Measurements from ENCODE around the gene DRAP1.
A peak's percentile ranks its signal among the peaks of the same experiment; 100 is the strongest.

Gene DRAP1

GRCh38 chr11:65900125-65900898, 18.9 kb upstream of the DRAP1 start, which contains the start of gene FOSL1:
Gene FOSL1, minus strand, starts transcription at chr11:65900388. Its CDS starts 49 bp downstream, at chr11:65900339.
- peak; percentile 97 to 98 for DNase-seq (ENCODE audit: low read depth in 2 of 2)
- no peak for TF ChIP-seq CTCF (IDR thresholded peaks at IDR 0.05; ENCODE audit: low read depth, low read length)
- H3K4me3 ChIP-seq (replicated peaks in 1 of 2; ENCODE audit: low read depth in 2 of 2, low read length in 2 of 2) = peak within 1 kb of the TSS; percentile 76 to 98

GRCh38 chr11:65900899-65901180, 18.4 kb upstream of the DRAP1 start:
- DNase-seq (ENCODE audit: low read depth in 2 of 2) = no peak
- no peak overlapping the region for H3K4me3 ChIP-seq (replicated peaks in 1 of 2; ENCODE audit: low read depth in 2 of 2, low read length in 2 of 2)
- no peak for TF ChIP-seq CTCF (IDR thresholded peaks at IDR 0.05; ENCODE audit: low read depth, low read length)

GRCh38 chr11:65903068-65903481, 16.2 kb upstream of the DRAP1 start:
- no peak for TF ChIP-seq CTCF (IDR thresholded peaks at IDR 0.05; ENCODE audit: low read depth, low read length)
- DNase-seq (ENCODE audit: low read depth in 2 of 2) = peak; percentile 69 to 92
- H3K4me3 ChIP-seq (replicated peaks in 1 of 2; ENCODE audit: low read depth in 2 of 2, low read length in 2 of 2) = no peak overlapping the region

- TF ChIP-seq CTCF (IDR thresholded peaks at IDR 0.05; ENCODE audit: low read depth, low read length) = no peak
- no peak for DNase-seq (ENCODE audit: low read depth in 2 of 2)
- no peak overlapping the region for H3K4me3 ChIP-seq (replicated peaks in 1 of 2; ENCODE audit: low read depth in 2 of 2, low read length in 2 of 2)
These were observed 15.5 kb upstream of the DRAP1 start for GRCh38 chr11:65903715-65904114.

GRCh38 chr11:65906602-65907001, 12.6 kb upstream of the DRAP1 start:
- DNase-seq (ENCODE audit: low read depth in 2 of 2) = peak in 1 of 2 donors; percentile 23
- no peak overlapping the region for H3K4me3 ChIP-seq (replicated peaks in 1 of 2; ENCODE audit: low read depth in 2 of 2, low read length in 2 of 2)
- TF ChIP-seq CTCF (IDR thresholded peaks at IDR 0.05; ENCODE audit: low read depth, low read length) = no peak

GRCh38 chr11:65907878-65908277, 11.3 kb upstream of the DRAP1 start:
- no peak for DNase-seq (ENCODE audit: low read depth in 2 of 2)
- no peak overlapping the region for H3K4me3 ChIP-seq (replicated peaks in 1 of 2; ENCODE audit: low read depth in 2 of 2, low read length in 2 of 2)
- TF ChIP-seq CTCF (IDR thresholded peaks at IDR 0.05; ENCODE audit: low read depth, low read length) = no peak

All from cardiac fibroblast (primary cell).